ENCODE data around the gene RUFY2.
A peak's percentile ranks its signal among the peaks of the same experiment; 100 is the strongest.
"Not testable (repeated sequence)": the region's sequence is repeated elsewhere in the genome, so short reads cannot be mapped to it uniquely, and the experiment has no call there.

The RUFY2 gene

GRCh38 chr10:68406815-68407548 lies at the start of gene RUFY2:
TSS of gene RUFY2 (minus strand) at chr10:68407277. CDS start at chr10:68407189, 88 bp downstream.
- peak; percentile 78 for DNase-seq

GRCh38 chr10:68449698-68450097 lies 42.6 kb upstream of the RUFY2 start:
- DNase-seq: not testable (repeated sequence)

DNA sequence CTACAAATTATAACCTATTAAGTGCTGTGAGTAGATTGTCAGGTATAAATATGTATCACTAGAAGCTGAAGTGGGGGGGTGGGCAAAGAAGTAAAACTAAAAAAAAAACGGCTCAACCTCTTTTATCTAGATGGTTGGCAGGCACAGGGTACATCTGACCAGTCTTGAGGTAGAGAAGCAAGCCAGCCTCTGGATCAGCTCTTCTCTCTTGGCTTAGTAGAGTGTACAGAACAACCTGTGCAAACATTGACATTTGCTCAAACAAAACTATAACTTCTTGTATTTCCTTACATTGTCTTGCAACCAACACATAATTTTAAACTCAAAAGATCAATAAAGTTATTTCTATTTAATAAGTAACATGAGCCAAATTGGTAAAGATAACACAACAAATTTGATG lies 39.1 kb upstream of the RUFY2 start:
- DNase-seq: no peak

DNA sequence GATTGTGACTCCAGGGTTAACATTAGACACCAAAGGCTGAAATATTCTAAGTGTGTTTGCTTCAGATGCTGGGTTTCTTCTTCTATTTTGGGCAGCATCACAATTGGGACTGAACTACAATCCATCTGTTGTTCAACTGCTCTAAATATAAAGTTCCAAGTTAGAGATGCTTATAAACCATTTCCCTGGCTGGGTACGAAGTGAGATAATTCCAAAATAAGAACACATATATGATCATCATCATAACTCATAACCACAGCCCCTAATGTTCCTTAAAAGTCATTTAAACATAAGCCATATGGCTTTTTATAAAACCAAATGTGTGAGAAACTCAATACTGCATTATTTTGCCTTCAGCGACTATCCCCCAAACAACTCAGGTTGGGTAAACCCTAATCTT lies 35.9 kb upstream of the RUFY2 start:
- no peak for DNase-seq

- DNase-seq: no peak
Observed at GRCh38 chr10:68440898-68441297, 33.8 kb upstream of the RUFY2 start.

DNA sequence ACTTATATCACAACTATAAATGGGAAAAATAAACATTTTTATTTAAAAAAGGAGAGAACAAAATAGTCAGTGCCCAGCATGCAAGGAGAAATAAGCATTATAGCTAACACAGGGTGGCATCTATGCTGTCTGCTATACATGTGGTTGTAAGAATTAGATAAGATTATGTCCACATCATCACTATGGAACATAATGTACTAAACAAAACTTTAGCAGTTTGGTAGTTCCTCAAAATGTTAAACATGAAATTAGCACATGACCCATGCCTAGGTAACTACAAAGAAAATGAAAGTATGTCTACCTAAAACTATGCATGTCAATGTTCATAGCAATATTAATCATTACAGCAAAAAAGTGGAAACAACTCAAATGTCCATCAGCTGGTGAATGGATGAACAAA lies 28.7 kb upstream of the RUFY2 start:
- DNase-seq: no peak

DNA sequence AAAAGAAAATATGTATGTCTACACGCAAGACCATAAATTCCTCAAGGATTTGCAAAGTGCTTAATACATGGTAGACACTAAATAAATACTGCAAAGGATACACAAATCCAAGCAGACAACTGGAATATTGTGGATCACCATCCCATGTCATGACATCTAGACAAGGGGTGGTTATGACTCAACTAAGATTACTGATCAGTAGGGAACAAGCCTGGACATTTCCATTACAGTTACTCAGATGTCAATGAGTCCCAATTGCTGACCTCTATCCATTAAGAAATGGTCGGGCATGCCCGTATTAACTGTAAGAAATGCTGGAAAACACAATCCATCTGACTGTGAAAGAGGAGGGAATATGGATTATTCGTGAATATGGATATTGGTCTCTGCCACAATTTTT lies 27.6 kb upstream of the RUFY2 start:
- no peak for DNase-seq

DNA sequence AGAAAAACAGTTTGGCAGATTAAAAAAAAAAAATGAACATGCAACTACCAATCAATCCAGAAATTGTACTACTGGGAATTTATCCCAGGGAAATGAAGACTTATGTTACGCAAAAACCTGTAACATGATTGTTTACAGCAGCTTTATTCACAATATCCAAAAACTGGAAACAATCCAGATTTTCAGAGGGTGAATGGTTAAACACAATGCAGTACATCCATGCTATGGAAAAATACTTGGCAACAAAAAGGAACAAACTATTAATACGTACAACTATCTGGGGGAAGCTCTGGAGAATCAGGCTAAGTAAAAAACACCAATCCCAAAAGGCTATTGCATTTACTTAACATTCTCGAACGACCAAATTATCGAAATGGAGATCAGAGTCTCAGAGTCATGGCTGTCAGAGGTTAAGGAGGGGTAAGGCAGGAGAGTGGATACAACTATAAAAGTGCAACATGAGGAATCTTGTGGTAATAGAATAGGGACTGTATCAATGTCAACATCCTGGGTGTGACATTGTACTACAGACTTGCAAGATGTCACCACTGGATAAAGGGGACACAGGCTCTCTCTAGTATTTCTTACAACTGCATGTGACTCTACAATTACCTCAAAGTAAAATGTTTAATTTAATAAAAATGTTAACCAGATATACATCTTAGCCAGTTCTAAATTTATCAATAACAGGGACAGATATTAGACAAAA lies 21.5 kb upstream of the RUFY2 start:
- no peak for DNase-seq

DNA sequence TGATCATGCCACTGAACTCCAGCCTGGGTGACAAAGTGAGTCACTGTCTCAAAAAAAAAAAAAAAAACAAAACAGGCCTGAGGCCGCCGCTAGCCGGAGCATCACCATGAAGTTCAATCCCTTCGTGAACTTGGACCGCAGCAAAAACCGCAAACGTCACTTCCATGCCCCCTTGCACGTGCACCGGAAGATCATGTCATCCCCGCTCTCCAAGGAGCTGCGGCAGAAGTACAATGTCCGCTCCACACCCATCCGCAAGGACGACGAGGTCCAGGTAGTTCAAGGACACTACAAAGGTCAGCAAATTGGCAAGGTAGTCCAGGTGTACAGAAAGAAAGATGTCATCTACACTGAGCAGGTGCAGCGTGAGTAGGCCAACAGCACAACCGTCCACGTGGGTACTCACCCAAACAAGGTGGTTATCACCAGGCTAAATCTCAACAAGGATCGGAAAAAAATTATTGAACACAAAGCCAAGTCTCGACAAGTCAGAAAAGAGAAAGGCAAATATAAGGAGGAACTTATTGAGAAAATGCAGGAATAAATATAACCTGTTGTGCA lies 17.5 kb upstream of the RUFY2 start:
- no peak for DNase-seq

- DNase-seq: no peak
Observed at GRCh38 chr10:68423522-68423921, 16.4 kb upstream of the RUFY2 start.

DNA sequence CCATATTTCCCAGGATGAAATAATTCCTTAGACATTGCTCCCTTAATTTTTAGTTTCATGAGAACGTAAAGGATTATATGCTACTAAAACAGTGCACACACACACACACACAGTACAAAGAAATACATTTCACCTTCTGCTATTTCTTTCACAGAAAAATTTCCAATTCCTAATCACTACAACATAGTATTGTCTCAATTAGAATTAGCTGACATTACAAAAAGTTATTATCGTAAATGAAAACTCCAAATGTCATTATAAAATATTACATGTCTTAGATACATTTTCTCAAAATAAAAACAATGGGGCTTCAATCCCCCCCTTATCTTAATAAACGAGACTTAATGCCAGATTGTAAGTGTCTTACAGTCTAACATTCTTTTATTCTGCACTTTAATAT lies 12.3 kb upstream of the RUFY2 start:
- DNase-seq: no peak

- no peak for DNase-seq
Observed at GRCh38 chr10:68408898-68409518, 1.9 kb upstream of the RUFY2 start.

GRCh38 chr10:68406111-68406814 lies 814 bp downstream of the RUFY2 start:
- peak; percentile 23 for DNase-seq

- DNase-seq: no peak
Observed at GRCh38 chr10:68403701-68404100, 3.4 kb downstream of the RUFY2 start.

DNA sequence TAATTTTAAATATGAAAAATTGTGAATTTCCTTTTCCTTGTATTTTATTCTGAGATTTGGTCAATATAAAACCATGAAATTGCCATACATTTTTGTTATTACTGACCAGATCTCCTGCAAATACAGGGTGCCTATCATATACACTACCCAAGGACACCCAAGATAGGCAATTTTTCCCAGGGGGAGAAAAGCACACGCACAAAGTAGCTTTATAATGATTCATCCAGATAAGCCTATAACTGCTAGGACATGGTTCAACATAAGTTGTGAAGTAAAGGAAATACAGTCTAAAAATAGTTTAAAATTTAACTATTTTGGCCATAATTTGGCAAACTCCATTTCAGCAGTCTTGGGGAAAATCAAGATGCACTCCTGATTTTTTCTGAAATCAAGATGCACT lies 4.8 kb downstream of the RUFY2 start:
- no peak for DNase-seq

GRCh38 chr10:68397005-68397404 lies 10.1 kb downstream of the RUFY2 start:
- DNase-seq: no peak

DNA sequence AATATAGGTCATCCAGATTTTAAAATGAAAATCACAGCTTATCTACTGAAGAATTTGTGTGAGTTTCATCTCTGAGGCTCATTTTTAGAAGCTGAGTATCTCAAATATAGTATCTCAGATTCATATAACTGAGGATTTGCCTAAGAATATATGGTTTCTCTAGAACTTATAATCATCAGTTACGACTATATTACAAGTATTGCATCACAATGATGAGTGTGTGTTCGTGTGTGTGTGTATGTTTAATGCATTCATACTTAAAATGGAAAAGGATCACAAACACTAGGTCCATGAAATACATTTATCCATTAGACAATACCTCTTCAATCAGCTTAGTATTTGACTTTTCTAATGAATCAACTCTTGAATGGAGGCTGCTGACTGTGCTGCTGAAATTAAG lies 21.3 kb downstream of the RUFY2 start:
- no peak for DNase-seq

- no peak for DNase-seq
Observed at GRCh38 chr10:68371604-68372003, 35.5 kb downstream of the RUFY2 start.

- no peak for DNase-seq
Observed at GRCh38 chr10:68367121-68367520, 40.0 kb downstream of the RUFY2 start.

- DNase-seq: no peak
Observed at GRCh38 chr10:68366600-68366999, 40.5 kb downstream of the RUFY2 start.

GRCh38 chr10:68365611-68366010 lies 41.5 kb downstream of the RUFY2 start:
- DNase-seq: no peak

DNA sequence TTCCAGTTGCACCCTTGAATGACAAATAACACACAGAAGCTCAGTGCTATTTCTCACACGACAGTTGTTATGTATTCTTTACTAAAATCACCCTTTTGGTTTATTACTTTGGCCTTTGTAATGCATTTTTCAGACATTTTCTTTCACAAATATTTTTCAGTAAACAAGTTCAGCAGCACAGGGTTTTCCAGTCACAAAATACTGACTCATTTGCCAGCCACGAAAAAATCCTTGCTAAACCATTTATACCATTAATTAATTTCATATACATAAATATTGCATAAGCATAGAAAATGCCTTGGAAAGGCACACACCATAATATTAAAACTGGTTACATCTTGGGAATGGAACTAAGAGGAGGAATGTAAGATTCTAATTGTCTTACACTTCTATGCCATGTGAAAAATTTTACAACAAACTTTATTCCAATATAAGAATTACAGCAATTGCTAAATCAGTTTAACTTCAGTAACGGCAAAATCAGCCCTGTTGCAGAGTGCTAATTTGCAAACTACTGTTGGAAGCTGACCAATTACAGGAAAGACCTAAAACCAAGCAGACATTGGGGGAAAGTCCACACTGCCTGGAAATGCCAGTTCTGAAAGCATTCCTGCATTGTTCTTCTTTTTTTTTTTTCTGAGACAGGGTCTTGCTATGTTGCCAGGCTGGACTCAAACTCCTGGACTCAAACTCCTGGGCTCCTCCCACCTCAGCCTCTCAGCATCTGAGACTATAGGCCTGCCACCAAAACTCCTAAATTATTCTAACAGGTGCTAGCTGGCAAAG lies 42.8 kb downstream of the RUFY2 start:
- no peak for DNase-seq
